Limb (tissue), 2 donors: ENCODE results near the gene KXD1.
"Not testable (repeated sequence)": the region's sequence is repeated elsewhere in the genome, so short reads cannot be mapped to it uniquely, and the experiment has no call there.

Source experiments
- DNase-seq, 2 donors: peaks; one replicate each; pipeline ENCODE4 v3.0.0-alpha.2; 2016; ENCODE audit errors: extremely low spot score in 2 of 2

The KXD1 gene

GRCh38 chr19:18600692-18601397 lies 43.2 kb downstream of the KXD1 start:
- not testable (repeated sequence) for DNase-seq

DNA sequence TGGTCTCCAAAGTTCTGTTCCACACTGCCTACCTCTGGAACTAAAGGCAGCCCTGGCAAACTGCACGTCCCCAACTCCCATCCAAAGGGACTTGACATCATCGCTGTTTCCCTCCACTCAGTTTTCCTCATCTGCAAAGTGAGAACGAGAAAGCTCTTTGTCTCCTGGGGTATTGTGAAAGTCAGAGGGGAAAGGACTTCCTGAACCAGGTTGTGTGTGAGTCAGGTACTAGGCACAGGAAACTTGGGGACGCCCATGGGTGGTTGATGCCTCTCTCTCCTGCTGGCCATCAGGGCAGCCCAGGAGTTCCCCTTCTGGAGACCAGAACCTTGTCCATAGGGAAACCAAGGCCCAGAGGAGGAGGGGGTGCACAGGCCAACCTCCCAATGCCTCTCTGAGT lies 44.2 kb downstream of the KXD1 start:
- DNase-seq, result no peak

- no peak for DNase-seq
Observed at GRCh38 chr19:18603255-18603957, 45.7 kb downstream of the KXD1 start.

GRCh38 chr19:18603958-18604819 lies 46.5 kb downstream of the KXD1 start:
- DNase-seq, result no peak

GRCh38 chr19:18604820-18605159 lies 47.1 kb downstream of the KXD1 start:
- DNase-seq, result no peak

GRCh38 chr19:18605196-18605545 lies 47.5 kb downstream of the KXD1 start:
- DNase-seq, result no peak

GRCh38 chr19:18605546-18606280 lies 48.0 kb downstream of the KXD1 start:
- DNase-seq, result no peak

DNA sequence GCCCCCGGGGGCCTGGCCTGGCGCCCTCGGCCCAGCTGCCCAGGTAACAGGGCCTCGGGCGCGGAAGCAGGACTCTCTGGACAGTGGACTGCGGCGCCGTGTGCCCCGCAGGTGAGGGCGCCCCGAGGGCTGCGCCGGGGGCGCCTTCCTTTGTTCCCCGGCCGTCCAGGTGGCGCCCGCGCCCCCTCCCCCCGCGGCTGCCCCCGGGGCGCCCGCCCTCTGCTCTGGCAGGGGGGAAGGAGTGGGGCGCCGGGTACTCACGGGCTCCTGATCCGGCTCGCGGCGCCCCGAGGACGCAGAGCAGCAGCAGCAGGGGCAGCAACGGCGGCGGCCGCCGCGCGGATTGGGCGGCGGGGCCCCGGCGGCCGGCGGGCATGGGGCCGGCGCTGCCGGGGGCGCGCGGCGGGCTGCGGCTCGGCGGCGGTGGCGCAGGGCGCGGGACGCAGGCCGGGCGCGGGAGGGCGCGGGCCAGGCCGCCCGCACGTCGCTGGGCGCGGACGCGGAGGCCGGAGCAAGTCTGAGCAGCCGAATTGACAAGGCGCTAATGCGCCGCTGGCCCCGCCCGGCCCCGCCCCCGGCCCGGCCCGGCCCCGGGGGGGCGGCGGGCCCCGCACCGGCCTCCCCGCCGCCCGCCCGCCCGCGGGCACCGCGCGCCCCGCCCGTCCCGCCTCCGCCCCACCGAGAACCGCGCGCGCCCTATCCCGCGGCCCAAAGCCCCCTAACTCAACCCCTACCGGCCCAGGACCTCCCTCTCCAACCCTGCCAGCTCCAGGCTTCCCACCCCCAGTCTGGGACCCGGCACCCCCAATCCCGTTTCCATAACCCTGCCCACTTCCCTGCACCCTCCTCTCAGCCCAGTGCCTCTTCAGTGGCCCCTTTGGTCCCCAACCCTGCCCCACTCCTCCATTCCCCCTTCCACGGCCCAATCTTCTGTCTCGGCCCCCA lies 48.9 kb downstream of the KXD1 start, which contains the start of gene CRLF1:
TSS of gene CRLF1 (minus strand) at position 519 of the 945 bp plus-strand sequence. CDS start at position 376, 143 bp downstream.
- no peak for DNase-seq

GRCh38 chr19:18607226-18608101 lies 49.8 kb downstream of the KXD1 start:
- DNase-seq, result no peak

GRCh38 chr19:18608102-18608804 lies 50.6 kb downstream of the KXD1 start:
- DNase-seq, result no peak

- DNase-seq, result no peak
Observed at GRCh38 chr19:18608805-18609716, 51.4 kb downstream of the KXD1 start.

DNA sequence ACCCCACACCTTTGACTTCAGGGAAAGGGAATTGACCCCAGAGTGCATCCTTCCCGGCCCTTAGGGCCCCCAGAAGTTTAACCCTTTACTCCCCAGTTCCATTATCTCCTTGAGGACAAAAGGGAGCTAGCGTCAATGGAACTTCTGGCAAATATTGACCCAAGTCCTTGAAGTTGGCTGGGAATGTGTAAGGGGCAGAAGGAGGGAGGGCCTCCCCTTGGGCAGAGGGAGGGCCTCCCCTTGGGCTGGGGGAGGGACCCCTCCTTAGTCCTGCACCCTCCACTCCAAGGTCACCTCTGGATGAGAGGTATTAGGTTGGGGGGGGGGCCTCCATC lies 52.0 kb downstream of the KXD1 start:
- DNase-seq, result no peak

DNA sequence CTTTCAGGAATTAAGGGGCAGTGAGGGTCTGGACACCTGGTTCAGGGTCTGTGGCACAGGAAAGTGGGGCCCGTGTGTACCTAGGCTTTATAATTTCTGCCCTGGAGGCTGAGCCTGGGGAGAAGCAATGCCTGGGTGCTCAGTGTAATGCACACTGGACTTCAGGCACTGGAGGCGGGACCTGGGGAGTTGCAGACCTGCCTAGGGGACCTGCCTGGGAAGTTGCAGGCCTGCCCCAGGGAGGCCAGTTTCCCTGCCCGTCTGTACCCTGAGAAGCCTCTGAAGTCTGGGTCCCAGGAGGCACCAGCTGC lies 52.5 kb downstream of the KXD1 start:
- DNase-seq, result no peak

DNA sequence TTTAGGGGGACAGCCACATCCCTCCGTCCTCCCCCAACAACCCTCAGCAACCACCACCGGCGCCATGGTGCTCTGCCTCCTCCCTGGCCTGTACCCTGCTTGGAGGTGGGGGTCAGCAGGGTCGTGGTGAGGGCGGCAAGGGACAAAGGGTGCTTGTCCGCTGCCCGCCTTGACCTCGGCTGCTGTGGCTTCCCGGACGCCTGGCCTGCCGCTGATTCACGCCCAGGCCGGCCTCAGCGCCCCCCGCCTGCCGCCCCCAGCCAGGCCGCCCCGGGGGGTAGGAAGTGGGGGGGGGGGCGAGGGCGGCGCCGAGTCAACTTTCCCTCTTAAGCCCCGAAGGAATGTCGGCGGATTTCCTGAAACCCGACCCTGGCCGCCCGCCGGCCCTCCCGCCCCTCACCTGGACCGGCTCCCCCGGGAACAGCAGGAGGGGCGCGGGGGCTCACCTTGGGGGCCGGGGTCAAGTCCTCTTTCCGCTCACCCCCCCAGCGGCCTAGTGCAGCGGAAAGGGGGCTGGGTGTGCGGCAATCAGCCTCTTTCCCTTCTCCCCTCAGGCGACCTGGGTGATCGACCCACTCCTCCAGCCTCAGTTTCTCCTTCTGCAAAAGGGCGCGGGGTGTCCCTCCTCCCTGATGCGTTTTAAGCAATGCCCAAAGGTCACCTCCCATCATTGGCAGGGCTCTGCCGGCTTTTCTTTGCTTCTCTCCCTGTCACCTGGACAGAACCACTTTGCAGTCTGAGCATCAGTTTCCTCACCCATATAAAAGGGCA lies 53.1 kb downstream of the KXD1 start:
- DNase-seq, result no peak

DNA sequence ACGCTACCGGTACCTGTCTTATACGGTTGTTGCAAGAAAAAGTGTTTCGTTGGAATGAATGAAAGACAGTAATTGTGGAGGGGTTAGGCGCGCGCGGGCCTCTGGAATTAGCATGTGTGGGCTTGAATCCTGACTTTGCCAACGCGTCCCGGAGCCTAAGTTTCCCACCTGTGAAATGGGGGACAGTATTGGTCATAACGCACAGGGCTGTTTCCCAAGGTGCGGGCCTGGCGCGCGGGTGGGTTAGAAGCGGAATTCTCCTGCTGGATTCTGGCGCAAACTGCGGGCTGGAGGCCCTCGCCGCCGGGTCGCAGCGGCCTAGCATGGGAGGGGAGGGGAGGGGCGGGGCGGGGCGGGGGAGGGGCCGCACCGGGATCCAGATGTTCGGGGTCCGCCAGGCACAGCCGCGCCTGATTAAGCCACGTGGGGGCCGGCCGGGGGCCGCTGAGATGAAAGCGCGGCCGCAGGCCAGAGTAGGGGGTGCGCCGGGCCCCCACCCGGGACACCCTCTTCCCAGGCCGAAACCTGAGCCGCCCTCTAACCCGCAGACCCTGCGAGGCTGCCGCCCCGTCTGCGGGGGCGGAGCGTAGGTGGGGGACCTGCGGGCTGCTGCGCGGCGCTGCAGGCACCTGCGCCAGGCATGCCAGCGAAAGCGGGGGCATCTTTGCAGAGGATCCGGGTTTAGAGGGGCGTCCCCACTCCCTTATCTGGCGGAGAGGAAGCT lies 53.8 kb downstream of the KXD1 start:
- DNase-seq, result no peak

- DNase-seq, result no peak
Observed at GRCh38 chr19:18612051-18612771, 54.5 kb downstream of the KXD1 start.
